Cardiac atrium fibroblast (primary cell): ENCODE data around the gene PGR. TPM values are rescaled to one million over a fixed set of nuclear protein-coding genes. Genes with fewer than 3 reads are reported as not detected.

Experiments
- total RNA-seq: library from RNA; depleted of rRNA; stranded (reverse); fragments of >200 nt; gene quantifications from 2 replicates; pipeline ENCODE4 v1.2.3, GENCODE V29; 2015

Gene PGR
- 0.18 and 0.49 TPM in 2 replicates for total RNA-seq

GRCh38 chr11:101129203-101129943 lies at the start of gene PGR:
Gene PGR, minus strand, starts transcription at chr11:101129813. Its CDS starts 743 bp downstream, at chr11:101129070.

